ENCODE data around the gene TPI1. TPM values are rescaled to one million over a fixed set of nuclear protein-coding genes. Genes with fewer than 3 reads are reported as not detected.

TPI1 gene
- total RNA-seq, 1 experiment from 2014 or later = 1,177 TPM

DNA sequence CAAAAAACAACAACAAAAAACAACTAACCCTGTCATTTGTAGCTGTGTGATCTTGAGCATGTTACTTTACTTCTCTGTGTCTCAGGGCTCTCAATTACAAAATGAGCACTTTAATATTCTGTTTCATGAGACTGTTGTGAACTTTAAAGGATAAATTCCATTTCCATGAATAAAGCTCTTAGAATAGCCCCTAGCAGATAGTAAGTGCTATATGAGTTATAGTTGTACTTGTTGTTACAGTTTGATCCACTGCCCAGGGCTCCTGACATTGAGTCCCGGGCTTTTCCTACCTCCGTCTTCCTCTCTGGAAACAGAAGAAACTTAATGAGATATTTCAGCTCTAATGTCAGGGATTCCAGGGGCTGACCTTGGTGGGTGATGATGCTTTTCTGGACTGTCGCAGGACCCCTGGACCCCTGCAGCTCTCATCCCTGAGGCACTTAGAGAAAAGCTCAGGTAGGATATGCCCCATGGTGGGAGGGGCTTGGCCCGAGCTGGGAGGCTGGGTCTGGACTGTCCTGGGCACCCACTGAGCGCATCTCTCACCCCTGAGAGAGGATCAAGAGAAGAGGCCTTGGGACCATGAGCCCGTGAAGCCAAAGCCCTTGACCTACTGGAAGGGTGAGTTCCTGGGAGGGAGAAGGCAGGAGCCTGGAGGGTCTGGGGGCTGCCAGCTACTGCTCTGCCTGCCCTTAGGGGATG, 34.0 kb upstream of the TPI1 start:
- Histone ChIP-seq H3K4me2 (ENCODE audit: insufficient read depth, insufficient read length, low read length) (no peak overlapping the region), H4K5ac (ENCODE audit: insufficient read length, low read depth, low read length) (no peak overlapping the region), H4K91ac (ENCODE audit: insufficient read length, low read depth, low read length) (no peak overlapping the region), H2BK15ac (ENCODE audit: low read depth, low read length) (no peak overlapping the region), H2AFZ (ENCODE audit: low read length) (no peak overlapping the region), H2BK12ac (ENCODE audit: insufficient read length, low read depth, low read length) (no peak overlapping the region), H3K56ac (ENCODE audit: insufficient read length, low read depth, low read length) (no peak overlapping the region), H3K4me1 (ENCODE audit: insufficient read depth, low read length) (no peaks in the 10 kb centered on the region), H2AK5ac (ENCODE audit: insufficient read length, low read length) (no peak overlapping the region), H2BK120ac (ENCODE audit: low read depth, low read length, poor library complexity, severe bottlenecking) (no peak overlapping the region), H3K14ac (ENCODE audit: insufficient read depth, low read length) (no peak overlapping the region), H3K27ac (ENCODE audit: insufficient read length, low read depth, low read length) (no peak overlapping the region), H3K18ac (ENCODE audit: insufficient read length, low read depth, low read length) (no peak overlapping the region), H4K8ac (replicated peaks; ENCODE audit: insufficient read length, low read depth, low read length) (no peak overlapping the region), H3K27me3 (ENCODE audit: insufficient read depth, low read length) (no peaks in the 10 kb centered on the region), H3K9me3 (ENCODE audit: control insufficient read depth, low read depth, low read length) (no peaks in the 10 kb centered on the region), H3K4ac (ENCODE audit: low read depth, low read length) (no peak overlapping the region), H4K20me1 (ENCODE audit: control insufficient read depth, insufficient read depth, insufficient read length) (peaks cover 2% of the 10 kb centered on the region), H2BK5ac (ENCODE audit: insufficient read length, low read length) (no peak overlapping the region), H3K23me2 (ENCODE audit: insufficient read length, low read depth, low read length, poor library complexity, severe bottlenecking) (peaks cover 8% of the 10 kb centered on the region), H3K23ac (ENCODE audit: insufficient read length, low read depth, low read length) (no peak overlapping the region), H3K9ac (ENCODE audit: extremely low read depth, insufficient read length, low read length) (no peak overlapping the region), H3T11ph (ENCODE audit: low read length) (no peak overlapping the region), H3K79me2 (ENCODE audit: insufficient read depth, low read length) (peaks cover 2% of the 10 kb centered on the region; the same call in 1 of the 2 replicates), H2BK20ac (ENCODE audit: low read depth, low read length, poor library complexity, severe bottlenecking) (no peak overlapping the region), H3K79me1 (ENCODE audit: insufficient read depth, low read depth, low read length, poor library complexity, severe bottlenecking) (no peaks in the 10 kb centered on the region)
- no peak overlapping the region for H3K27ac Mint-ChIP-seq
- no peak for DNase-seq
- H3K4me3 Mint-ChIP-seq = no peak overlapping the region
- H3K27me3 Mint-ChIP-seq (ENCODE audit: low read depth) = no peaks in the 10 kb centered on the region
- no CpG with 5 or more reads among the region's 6 CpGs for WGBS (ENCODE audit: extremely low coverage, insufficient read length, low lambda C conversion rate)
- peaks cover 6 to 16% of the 10 kb centered on the region in 2 experiments for H3K4me1 Mint-ChIP-seq
- peaks cover 40 to 76% (median 68%) of the 10 kb centered on the region in 3 experiments; a peak in 6 of 7 replicates for H3K36me3 Mint-ChIP-seq (ENCODE audit: insufficient read depth in 1 of 3, low read depth in 3 of 3)
- H3K9me3 Mint-ChIP-seq = no peaks in the 10 kb centered on the region
- TF ChIP-seq, protein P1, sequence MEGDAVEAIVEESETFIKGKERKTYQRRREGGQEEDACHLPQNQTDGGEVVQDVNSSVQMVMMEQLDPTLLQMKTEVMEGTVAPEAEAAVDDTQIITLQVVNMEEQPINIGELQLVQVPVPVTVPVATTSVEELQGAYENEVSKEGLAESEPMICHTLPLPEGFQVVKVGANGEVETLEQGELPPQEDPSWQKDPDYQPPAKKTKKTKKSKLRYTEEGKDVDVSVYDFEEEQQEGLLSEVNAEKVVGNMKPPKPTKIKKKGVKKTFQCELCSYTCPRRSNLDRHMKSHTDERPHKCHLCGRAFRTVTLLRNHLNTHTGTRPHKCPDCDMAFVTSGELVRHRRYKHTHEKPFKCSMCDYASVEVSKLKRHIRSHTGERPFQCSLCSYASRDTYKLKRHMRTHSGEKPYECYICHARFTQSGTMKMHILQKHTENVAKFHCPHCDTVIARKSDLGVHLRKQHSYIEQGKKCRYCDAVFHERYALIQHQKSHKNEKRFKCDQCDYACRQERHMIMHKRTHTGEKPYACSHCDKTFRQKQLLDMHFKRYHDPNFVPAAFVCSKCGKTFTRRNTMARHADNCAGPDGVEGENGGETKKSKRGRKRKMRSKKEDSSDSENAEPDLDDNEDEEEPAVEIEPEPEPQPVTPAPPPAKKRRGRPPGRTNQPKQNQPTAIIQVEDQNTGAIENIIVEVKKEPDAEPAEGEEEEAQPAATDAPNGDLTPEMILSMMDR (conservative IDR thresholded peaks at IDR 0.05) = no peak
